Ascending aorta (tissue), 2 donors: ENCODE measurements around the gene NPRL2. TPM values are rescaled to one million over a fixed set of nuclear protein-coding genes. Genes with fewer than 3 reads are reported as not detected.

ENCODE experiments used
- DNase-seq, 2 donors: peaks; one replicate each; pipeline ENCODE4 v3.0.0-alpha.2; 2019; ENCODE audit warnings: low spot score in 2 of 2
- H3K27ac ChIP-seq, 2 donors: fragments of 200-600 bp; sonication (generic); one replicate each; pipeline ENCODE4 v1.5.1; 2016 to 2017; ENCODE audit warnings: mild to moderate bottlenecking in 1 of 2
- H3K27me3 ChIP-seq: fragments of 200-600 bp; sonication (generic); one replicate; pipeline ENCODE4 v1.5.1; 2017
- H3K36me3 ChIP-seq, 2 donors: fragments of 200-600 bp; sonication (generic); one replicate each; pipeline ENCODE4 v1.5.1; 2016
- H3K4me1 ChIP-seq, 2 donors: fragments of 200-600 bp; sonication (generic); one replicate each; pipeline ENCODE4 v1.5.1; 2016 to 2017; ENCODE audit warnings: mild to moderate bottlenecking in 1 of 2
- H3K4me3 ChIP-seq, 2 donors: fragments of 200-600 bp; sonication (generic); one replicate each; pipeline ENCODE4 v1.5.1; 2016 to 2017; ENCODE audit warnings: mild to moderate bottlenecking in 1 of 2
- H3K9me3 ChIP-seq, 2 donors: fragments of 200-600 bp; sonication (generic); one replicate each; pipeline ENCODE4 v1.5.1; 2016
- CTCF ChIP-seq, 3 experiments: fragments of 200-600 bp in 2 of 3; fragments of 450-650 bp in 1 of 3; sonication (generic) in 2 of 3; IDR thresholded peaks; one replicate each; pipeline ENCODE4 v1.5.1; 2016 to 2019; ENCODE audit warnings: antibody characterized with exemption in 3 of 3, mild to moderate bottlenecking in 1 of 3, moderate library complexity in 1 of 3
- intact Hi-C: fragments of 100-400 bp; cut with DNase I; formaldehyde crosslinking; loops from one replicate; pipeline ENCODE4 v1.15.1; 2023
- total RNA-seq: library from RNA; depleted of rRNA; stranded (reverse); fragments of >200 nt; gene quantifications from one replicate; pipeline ENCODE4 v1.1.0, GENCODE V29; 2016

Gene NPRL2
- total RNA-seq, 1 donor from 2014 or later: 37.8 TPM

DNA sequence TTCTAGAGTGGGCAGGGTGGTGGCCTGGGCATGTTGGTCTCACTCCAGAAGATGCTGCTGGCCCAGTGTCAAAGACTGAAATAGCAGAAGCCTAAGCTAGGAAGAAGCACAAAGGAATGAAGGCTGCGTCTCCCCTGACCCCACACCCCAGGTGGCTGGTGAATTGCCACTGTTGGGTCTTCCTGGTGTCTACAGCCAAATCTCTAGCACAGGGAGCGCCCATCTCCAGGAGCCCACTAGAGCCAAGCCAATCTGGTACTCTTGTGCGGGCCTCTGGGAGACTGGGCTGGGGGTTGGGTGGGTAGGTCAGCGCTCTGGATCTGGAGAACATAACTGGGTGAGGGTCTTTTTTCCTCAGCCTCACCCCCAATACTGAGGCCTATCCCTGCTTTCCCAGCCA is 23.4 kb downstream of the NPRL2 start:
- H3K4me3 ChIP-seq: peak overlapping the region; percentile 81 to 95
- peaks cover 28 to 44% of the 10 kb centered on the region in 2 donors for H3K36me3 ChIP-seq
- no peak for DNase-seq
- intact Hi-C loops: no loop called here
- H3K9me3 ChIP-seq: no peaks in the 10 kb centered on the region
- peaks cover 5 to 20% of the 10 kb centered on the region in 2 donors for H3K4me1 ChIP-seq
- H3K27ac ChIP-seq: peak overlapping the region; percentile 84 to 89
- no peaks in the 10 kb centered on the region for H3K27me3 ChIP-seq
- TF ChIP-seq CTCF (IDR thresholded peaks at IDR 0.05): no peak

DNA sequence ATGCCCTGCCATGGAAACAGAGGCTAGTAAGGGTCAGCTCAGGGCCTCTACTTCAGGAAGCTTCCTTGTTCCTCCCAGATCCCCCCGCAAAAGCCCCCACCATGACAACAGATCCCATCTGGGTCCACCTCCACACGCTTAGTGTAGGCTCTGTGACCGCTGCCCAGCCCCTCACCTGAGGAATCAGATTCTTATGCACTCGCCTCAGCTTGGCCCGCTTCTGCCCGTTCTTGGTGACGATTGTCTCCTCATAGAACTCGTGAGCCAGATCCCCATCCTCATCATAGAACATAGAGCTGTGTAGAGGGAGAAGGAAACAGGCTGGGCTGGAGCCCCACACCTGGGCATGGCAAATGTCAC is 24.4 kb downstream of the NPRL2 start:
- TF ChIP-seq CTCF (IDR thresholded peaks at IDR 0.05): no peak
- H3K4me1 ChIP-seq: peaks cover 5 to 23% of the 10 kb centered on the region in 2 donors
- intact Hi-C loops: no loop called here
- H3K9me3 ChIP-seq: no peaks in the 10 kb centered on the region
- no peaks in the 10 kb centered on the region for H3K27me3 ChIP-seq
- DNase-seq: no peak
- no peak overlapping the region for H3K27ac ChIP-seq
- H3K4me3 ChIP-seq: no peak overlapping the region
- H3K36me3 ChIP-seq: peaks cover 18 to 34% of the 10 kb centered on the region in 2 donors

- TF ChIP-seq CTCF (IDR thresholded peaks at IDR 0.05): no peak
- H3K27ac ChIP-seq: peak overlapping the region in 1 of 2 donors; percentile 24
- intact Hi-C loops: no loop called here
These were observed 24.9 kb downstream of the NPRL2 start for GRCh38 chr3:50325497-50326181.

DNA sequence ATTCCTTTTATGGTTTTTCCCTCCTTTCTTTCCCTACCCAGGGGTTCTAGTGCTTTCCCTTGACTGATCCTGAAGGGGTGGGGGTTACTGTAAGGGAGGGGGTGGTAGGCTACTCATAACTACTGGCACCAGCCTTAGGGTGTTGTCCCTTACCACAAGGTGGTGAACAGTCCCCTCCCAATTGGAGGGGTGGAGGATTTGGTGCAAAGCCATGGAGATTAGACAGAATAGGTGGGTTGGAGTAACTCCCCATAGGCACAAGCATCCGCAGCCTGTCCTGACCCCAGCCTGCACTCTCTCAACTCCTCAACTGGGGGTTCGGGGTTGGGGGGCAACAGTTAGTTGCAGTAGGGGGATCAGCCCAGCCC is 25.5 kb downstream of the NPRL2 start:
- H3K4me3 ChIP-seq: no peak overlapping the region
- no peak overlapping the region for H3K27ac ChIP-seq
- DNase-seq: no peak
- no peaks in the 10 kb centered on the region for H3K9me3 ChIP-seq
- no peak for TF ChIP-seq CTCF (IDR thresholded peaks at IDR 0.05)
- peaks cover 8 to 24% of the 10 kb centered on the region in 2 donors for H3K36me3 ChIP-seq
- intact Hi-C loops: no loop called here
- H3K27me3 ChIP-seq: no peaks in the 10 kb centered on the region
- H3K4me1 ChIP-seq: peaks cover 8 to 30% of the 10 kb centered on the region in 2 donors

More at GRCh38 chr3:50325497-50326181, 24.9 kb downstream of the NPRL2 start:
- no peak overlapping the region for H3K4me3 ChIP-seq
- DNase-seq: no peak
- H3K36me3 ChIP-seq: peaks cover 13 to 29% of the 10 kb centered on the region in 2 donors
- no peaks in the 10 kb centered on the region for H3K27me3 ChIP-seq
- H3K9me3 ChIP-seq: no peaks in the 10 kb centered on the region
- peaks cover 5 to 24% of the 10 kb centered on the region in 2 donors for H3K4me1 ChIP-seq

DNA sequence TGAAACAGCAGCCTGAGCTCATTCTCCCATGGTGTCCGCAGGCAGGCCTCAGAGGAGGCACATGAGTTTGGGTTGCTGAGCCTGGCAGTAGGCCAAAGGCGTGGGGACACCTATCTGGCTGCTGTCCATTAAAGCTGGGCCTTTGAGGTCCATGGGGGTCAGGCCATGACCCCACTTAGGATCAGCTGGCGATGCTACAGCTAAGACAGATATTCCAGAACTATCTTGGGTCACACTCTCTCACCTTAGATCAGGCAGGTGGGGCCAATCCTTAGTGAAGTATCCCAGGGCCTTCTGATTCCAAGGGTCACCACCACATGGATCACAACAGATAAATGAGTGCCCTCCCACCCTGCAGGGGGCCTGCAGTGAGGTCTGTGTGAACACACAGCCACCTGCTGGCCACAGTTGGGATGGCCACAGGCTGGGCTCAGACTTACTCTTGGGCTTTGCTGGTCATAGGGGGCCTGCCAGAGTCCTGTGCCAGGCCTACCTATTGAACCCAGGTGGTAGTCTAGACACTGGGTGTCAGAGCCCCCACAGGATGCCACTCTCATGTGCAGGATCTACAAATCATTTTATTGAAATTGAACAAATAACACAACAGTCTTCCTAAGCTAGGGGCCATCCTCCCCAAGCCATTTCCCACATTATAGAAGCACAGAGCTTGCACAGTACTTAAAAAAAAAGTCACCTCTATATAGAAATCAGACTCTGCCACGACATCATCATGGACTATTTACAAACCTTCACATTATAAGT is 26.0 kb downstream of the NPRL2 start:
- Histone ChIP-seq H3K9me3 (no peaks in the 10 kb centered on the region), H3K27me3 (no peaks in the 10 kb centered on the region), H3K4me1 (peaks cover 12 to 34% of the 10 kb centered on the region in 2 donors), H3K36me3 (peaks cover 2 to 18% of the 10 kb centered on the region in 2 donors), H3K4me3 (no peak overlapping the region), H3K27ac (peak overlapping the region in 1 of 2 donors; percentile 41)
- TF ChIP-seq CTCF (IDR thresholded peaks at IDR 0.05): peak; percentile 64 to 73 (median 68)
- intact Hi-C loops: no loop called here
- peak in 1 of 2 donors; percentile 80 for DNase-seq
